Kidney (tissue), 14 donors: ENCODE results near the gene POMGNT1. TPM values are rescaled to one million over a fixed set of nuclear protein-coding genes. Genes with fewer than 3 reads are reported as not detected.
A peak's percentile ranks its signal among the peaks of the same experiment; 100 is the strongest.

Experiments
- DNase-seq, 5 donors: peaks; one replicate each; pipeline ENCODE4 v3.0.0-alpha.2; 2013 to 2020
- FAIRE-seq: peaks from 2 replicates; lab custom pipeline; 2012; peaks lifted over from hg19 to GRCh38; lab: Jason Lieb, UNC
- H3K27ac ChIP-seq, 2 donors: one replicate each; pipeline ENCODE4 v1.7.0; 2013; ENCODE audit warnings: low read depth in 2 of 2, low read length in 2 of 2, inconsistent platforms in 1 of 2
- H3K27me3 ChIP-seq: one replicate; pipeline ENCODE4 v1.7.1; 2013; ENCODE audit warnings: low read length, inconsistent platforms; ENCODE audit not compliant: control insufficient read depth, insufficient read depth
- H3K36me3 ChIP-seq, 3 donors: one replicate each; pipeline versions ENCODE4 v1.7.0 to v1.7.1; 2013; ENCODE audit warnings: low read length in 3 of 3, control low read depth in 1 of 3, inconsistent platforms in 1 of 3; ENCODE audit not compliant: insufficient read depth in 3 of 3, control insufficient read depth in 2 of 3
- H3K4me1 ChIP-seq, 3 donors: one replicate each; pipeline versions ENCODE4 v1.7.0 to v1.7.1; 2013; ENCODE audit warnings: low read length in 3 of 3, inconsistent platforms in 1 of 3, low read depth in 1 of 3; ENCODE audit not compliant: control insufficient read depth in 2 of 3, insufficient read depth in 2 of 3
- H3K4me3 ChIP-seq, 3 donors: one replicate each; pipeline versions ENCODE4 v1.7.0 to v1.8.1; 2013; ENCODE audit warnings: low read length in 3 of 3, control low read depth in 1 of 3, inconsistent platforms in 1 of 3
- H3K9ac ChIP-seq, 3 donors: one replicate each; pipeline versions ENCODE4 v1.7.0 to v1.7.1; 2013; ENCODE audit warnings: low read length in 3 of 3, control low read depth in 1 of 3, inconsistent platforms in 1 of 3
- H3K9me3 ChIP-seq, 3 donors: one replicate each; pipeline versions ENCODE4 v1.7.0 to v1.7.1; 2013; ENCODE audit warnings: low read length in 3 of 3, control low read depth in 1 of 3, inconsistent platforms in 1 of 3; ENCODE audit not compliant: control insufficient read depth in 2 of 3, insufficient read depth in 1 of 3
- intact Hi-C: fragments of 100-400 bp; cut with DNase I; formaldehyde crosslinking; loops from one replicate; pipeline ENCODE4 v1.11.1; 2022
- polyA plus RNA-seq: library from polyadenylated mRNA; stranded (reverse); fragments of 350-450 nt; fragmentation: Illumina TruSeq; extraction: RNeasy Lipid Tissue Mini Kit (QIAGEN cat#74804); gene quantifications from one replicate; pipeline ENCODE4 v1.2.3, GENCODE V29; 2014; ENCODE audit warnings: low read depth, low replicate concordance; ENCODE audit not compliant: insufficient read depth
- total RNA-seq: library from RNA; stranded (reverse); fragmentation: NEBNext Ultra II Directional; extraction: Animal tissue kit (Norgen Biotek cat#: 25700); gene quantifications from one replicate; pipeline ENCODE4 v1.2.1, GENCODE V29; 2021
- TF ChIP-seq, protein P1 (sequence below): IDR thresholded peaks from 3 replicates; pipeline ENCODE4 v1.5.1; 2012; ENCODE audit warnings: mild to moderate bottlenecking, moderate library complexity, borderline replicate concordance; ENCODE audit not compliant: insufficient read depth; ENCODE audit errors: extremely low read depth
- donor health status: control.
- donor health status: control.
- donor health status: control.
- donor health status: control.
- donor health status: control.
- donor health status: DM: yes; HTN: yes; CAD: no.
- donor health status: Normal renal cell carcinoma (clear cell type).

Gene POMGNT1
- total and polyA plus RNA-seq, 2 donors from 2014 or later: 65.1 to 129 TPM

DNA sequence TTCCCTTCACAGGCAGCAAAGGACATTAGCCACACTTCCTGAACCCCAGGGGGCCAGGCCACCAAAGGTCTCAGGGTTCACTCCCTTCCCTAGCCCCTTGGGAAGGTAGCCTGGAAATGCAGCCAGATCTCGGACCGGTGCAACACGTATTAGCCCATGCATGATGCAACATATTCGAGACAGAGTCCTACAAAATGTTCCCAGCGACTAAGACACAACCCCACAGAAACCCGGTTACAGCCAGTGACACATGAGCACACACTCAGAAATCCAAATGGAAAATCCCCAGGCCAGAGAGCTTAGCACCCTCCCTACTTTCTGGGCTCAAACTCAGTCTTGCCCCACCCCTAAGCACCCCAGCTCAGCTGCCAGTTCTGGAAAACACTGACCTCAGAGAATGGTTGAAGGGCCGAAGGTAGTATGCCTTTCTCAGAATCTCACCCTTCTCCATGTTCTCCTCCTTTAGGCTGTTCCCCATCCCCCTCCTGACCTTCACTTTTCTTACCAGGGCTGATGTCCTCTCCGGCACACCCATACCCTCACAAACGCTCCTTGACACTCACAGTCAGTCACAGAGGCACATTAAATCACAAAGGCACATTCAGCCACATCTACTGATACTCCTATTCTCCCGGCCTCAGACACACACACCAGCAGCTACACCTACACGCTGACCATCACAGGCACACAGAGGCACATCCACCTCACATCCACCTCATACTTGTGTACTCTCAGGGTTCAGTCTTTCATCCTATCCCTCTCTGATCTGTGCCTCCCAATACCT lies 23.6 kb downstream of the POMGNT1 start, which contains the start of gene TSPAN1:
TSPAN1 (plus strand) TSS at position 640 of the 784 bp plus-strand sequence. CDS start 6,021 bp downstream, outside the sequence.
- intact Hi-C loops: no loop called here
- Histone ChIP-seq H3K27me3 (no peaks in the 10 kb centered on the region), H3K9ac (peak within 1 kb of the TSS in 1 of 3 donors; percentile 71), H3K36me3 (no peaks in the 10 kb centered on the region), H3K4me3 (peak within 1 kb of the TSS in 1 of 3 donors; percentile 6), H3K9me3 (no peaks in the 10 kb centered on the region), H3K27ac (peak within 1 kb of the TSS; percentile 82 to 86), H3K4me1 (peaks cover 0 to 32% (median 23%) of the 10 kb centered on the region in 3 donors)
- TF ChIP-seq, protein P1, sequence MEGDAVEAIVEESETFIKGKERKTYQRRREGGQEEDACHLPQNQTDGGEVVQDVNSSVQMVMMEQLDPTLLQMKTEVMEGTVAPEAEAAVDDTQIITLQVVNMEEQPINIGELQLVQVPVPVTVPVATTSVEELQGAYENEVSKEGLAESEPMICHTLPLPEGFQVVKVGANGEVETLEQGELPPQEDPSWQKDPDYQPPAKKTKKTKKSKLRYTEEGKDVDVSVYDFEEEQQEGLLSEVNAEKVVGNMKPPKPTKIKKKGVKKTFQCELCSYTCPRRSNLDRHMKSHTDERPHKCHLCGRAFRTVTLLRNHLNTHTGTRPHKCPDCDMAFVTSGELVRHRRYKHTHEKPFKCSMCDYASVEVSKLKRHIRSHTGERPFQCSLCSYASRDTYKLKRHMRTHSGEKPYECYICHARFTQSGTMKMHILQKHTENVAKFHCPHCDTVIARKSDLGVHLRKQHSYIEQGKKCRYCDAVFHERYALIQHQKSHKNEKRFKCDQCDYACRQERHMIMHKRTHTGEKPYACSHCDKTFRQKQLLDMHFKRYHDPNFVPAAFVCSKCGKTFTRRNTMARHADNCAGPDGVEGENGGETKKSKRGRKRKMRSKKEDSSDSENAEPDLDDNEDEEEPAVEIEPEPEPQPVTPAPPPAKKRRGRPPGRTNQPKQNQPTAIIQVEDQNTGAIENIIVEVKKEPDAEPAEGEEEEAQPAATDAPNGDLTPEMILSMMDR: no peak
- FAIRE-seq (no peak), DNase-seq (peak in 1 of 5 donors; percentile 73)

DNA sequence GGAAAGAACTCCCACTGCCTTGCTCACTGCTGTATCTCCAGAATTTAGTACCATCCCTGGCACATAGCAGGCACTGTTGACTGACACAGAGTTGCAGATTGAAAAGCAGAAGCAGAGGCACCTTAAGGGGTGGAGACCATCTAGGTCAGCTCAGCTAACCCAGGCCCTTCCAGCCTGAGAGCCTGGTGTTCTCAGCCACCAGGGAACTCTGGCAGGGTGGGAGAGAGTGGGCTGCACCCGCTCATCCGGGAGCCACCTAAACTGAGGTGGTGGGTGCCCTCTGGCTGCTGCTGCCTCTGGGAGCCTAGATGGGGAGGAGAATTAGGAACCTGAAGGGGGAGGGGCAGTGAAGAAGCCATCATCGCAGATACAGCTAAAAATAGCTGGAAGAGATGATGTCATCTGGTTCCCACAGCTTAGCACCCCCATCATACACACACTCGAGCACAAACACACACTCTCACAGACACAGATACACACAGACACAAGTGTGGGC lies 24.8 kb downstream of the POMGNT1 start:
- FAIRE-seq (no peak), DNase-seq (peak in 3 of 5 donors; percentile 16 to 50 (median 33))
- no peaks in the 10 kb centered on the region for H3K36me3 ChIP-seq
- no peak overlapping the region for H3K9ac ChIP-seq
- no peaks in the 10 kb centered on the region for H3K9me3 ChIP-seq
- H3K27ac ChIP-seq: peak overlapping the region in 1 of 2 donors; percentile 8
- H3K4me3 ChIP-seq: no peak overlapping the region
- peaks cover 0 to 34% (median 23%) of the 10 kb centered on the region in 3 donors for H3K4me1 ChIP-seq
- no peaks in the 10 kb centered on the region for H3K27me3 ChIP-seq
- TF ChIP-seq, protein P1: no peak
- intact Hi-C loops: no loop called here

DNA sequence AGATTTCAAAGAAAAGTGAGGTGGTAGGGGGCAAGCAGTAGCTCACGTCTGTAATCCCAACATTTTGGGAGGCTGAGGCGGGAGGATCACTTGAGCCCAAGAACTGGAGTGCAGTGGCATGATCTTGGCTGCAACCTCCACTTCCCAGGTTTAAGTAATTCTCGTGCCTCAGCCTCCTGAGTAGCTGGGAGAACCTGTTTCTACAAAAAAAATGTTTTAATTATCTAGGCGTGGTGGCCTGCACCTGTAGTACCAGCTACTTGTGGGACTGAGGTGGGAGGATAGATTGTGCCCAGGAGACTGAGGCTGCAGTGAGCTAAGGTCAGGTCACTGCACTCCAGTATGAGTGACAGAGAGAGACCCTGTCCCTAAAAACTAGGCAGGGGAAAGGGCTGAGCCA lies 25.9 kb downstream of the POMGNT1 start:
- DNase-seq (no peak), FAIRE-seq (no peak)
- Histone ChIP-seq H3K27me3 (no peaks in the 10 kb centered on the region), H3K9me3 (no peaks in the 10 kb centered on the region), H3K4me1 (peaks cover 0 to 36% (median 23%) of the 10 kb centered on the region in 3 donors), H3K9ac (peak overlapping the region in 1 of 3 donors; percentile 42), H3K27ac (peak overlapping the region; percentile 68 to 84), H3K4me3 (no peak overlapping the region), H3K36me3 (no peaks in the 10 kb centered on the region)
- intact Hi-C loops: no loop called here
- TF ChIP-seq, protein P1: no peak
